ENCODE data around the gene LTO1. TPM values are rescaled to one million over a fixed set of nuclear protein-coding genes. Genes with fewer than 3 reads are reported as not detected.

The LTO1 gene
- total and polyA plus RNA-seq, 3 donors from 2014 or later = 27.0 to 38.7 (median 38.0) TPM

GRCh38 chr11:69652999-69653398 is 22.2 kb downstream of the LTO1 start:
- 72 to 74% methylated on average over 11 of the region's 11 CpGs for WGBS, 2 donors
- Histone ChIP-seq H3K4me1 (no peaks in the 10 kb centered on the region), H3K36me3 (ENCODE audit: low read depth, missing control alignments) (no peaks in the 10 kb centered on the region)

DNA sequence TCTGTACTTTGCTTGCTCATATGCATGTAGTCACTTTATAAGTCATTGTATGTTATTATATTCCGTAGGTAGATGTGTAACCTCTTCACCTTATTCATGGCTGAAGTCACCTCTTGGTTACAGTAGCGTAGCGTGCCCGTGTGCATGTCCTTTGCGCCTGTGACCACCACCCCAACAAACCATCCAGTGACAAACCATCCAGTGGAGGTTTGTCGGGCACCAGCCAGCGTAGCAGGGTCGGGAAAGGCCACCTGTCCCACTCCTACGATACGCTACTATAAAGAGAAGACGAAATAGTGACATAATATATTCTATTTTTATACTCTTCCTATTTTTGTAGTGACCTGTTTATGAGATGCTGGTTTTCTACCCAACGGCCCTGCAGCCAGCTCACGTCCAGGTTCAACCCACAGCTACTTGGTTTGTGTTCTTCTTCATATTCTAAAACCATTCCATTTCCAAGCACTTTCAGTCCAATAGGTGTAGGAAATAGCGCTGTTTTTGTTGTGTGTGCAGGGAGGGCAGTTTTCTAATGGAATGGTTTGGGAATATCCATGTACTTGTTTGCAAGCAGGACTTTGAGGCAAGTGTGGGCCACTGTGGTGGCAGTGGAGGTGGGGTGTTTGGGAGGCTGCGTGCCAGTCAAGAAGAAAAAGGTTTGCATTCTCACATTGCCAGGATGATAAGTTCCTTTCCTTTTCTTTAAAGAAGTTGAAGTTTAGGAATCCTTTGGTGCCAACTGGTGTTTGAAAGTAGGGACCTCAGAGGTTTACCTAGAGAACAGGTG is 23.1 kb downstream of the LTO1 start:
- WGBS, 2 donors = 91% methylated on average over 15 of the region's 15 CpGs
- Histone ChIP-seq H3K27ac (no peak overlapping the region), H3K36me3 (ENCODE audit: low read depth, missing control alignments) (no peaks in the 10 kb centered on the region), H3K27me3 (no peaks in the 10 kb centered on the region), H3K4me1 (no peaks in the 10 kb centered on the region), H3K9me3 (no peaks in the 10 kb centered on the region), H3K4me3 (no peak overlapping the region)
- TF ChIP-seq POLR2A (IDR thresholded peaks at IDR 0.05) = no peak
- TF ChIP-seq, protein P1, sequence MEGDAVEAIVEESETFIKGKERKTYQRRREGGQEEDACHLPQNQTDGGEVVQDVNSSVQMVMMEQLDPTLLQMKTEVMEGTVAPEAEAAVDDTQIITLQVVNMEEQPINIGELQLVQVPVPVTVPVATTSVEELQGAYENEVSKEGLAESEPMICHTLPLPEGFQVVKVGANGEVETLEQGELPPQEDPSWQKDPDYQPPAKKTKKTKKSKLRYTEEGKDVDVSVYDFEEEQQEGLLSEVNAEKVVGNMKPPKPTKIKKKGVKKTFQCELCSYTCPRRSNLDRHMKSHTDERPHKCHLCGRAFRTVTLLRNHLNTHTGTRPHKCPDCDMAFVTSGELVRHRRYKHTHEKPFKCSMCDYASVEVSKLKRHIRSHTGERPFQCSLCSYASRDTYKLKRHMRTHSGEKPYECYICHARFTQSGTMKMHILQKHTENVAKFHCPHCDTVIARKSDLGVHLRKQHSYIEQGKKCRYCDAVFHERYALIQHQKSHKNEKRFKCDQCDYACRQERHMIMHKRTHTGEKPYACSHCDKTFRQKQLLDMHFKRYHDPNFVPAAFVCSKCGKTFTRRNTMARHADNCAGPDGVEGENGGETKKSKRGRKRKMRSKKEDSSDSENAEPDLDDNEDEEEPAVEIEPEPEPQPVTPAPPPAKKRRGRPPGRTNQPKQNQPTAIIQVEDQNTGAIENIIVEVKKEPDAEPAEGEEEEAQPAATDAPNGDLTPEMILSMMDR (IDR thresholded peaks at IDR 0.05) = no peak
- intact Hi-C loops (cut with DNase I; ENCODE audit: low total_unique reads) = no loop called here
- no peak for DNase-seq

More at GRCh38 chr11:69652999-69653398, 22.2 kb downstream of the LTO1 start:
- no peak for DNase-seq
- H3K27ac ChIP-seq = no peak overlapping the region
- no peaks in the 10 kb centered on the region for H3K9me3 ChIP-seq
- no peak for TF ChIP-seq POLR2A (IDR thresholded peaks at IDR 0.05)
- TF ChIP-seq, protein P1 (IDR thresholded peaks at IDR 0.05) = no peak
- no peak overlapping the region for H3K4me3 ChIP-seq
- H3K27me3 ChIP-seq = no peaks in the 10 kb centered on the region
- intact Hi-C loops (cut with DNase I; ENCODE audit: low total_unique reads) = no loop called here

GRCh38 chr11:69650832-69651344 is 24.3 kb downstream of the LTO1 start:
- intact Hi-C loops (cut with DNase I; ENCODE audit: low total_unique reads) = no loop called here
- H3K27me3 ChIP-seq = no peaks in the 10 kb centered on the region
- no peak overlapping the region for H3K4me3 ChIP-seq
- 58 to 79% methylated on average over 13 to 23 of the region's 23 CpGs for WGBS, 2 donors
- no peaks in the 10 kb centered on the region for H3K36me3 ChIP-seq (ENCODE audit: low read depth, missing control alignments)
- no peaks in the 10 kb centered on the region for H3K4me1 ChIP-seq
- TF ChIP-seq, protein P1 (IDR thresholded peaks at IDR 0.05) = no peak
- TF ChIP-seq POLR2A (IDR thresholded peaks at IDR 0.05) = no peak
- DNase-seq = no peak
- H3K27ac ChIP-seq = no peak overlapping the region
- H3K9me3 ChIP-seq = no peaks in the 10 kb centered on the region

DNA sequence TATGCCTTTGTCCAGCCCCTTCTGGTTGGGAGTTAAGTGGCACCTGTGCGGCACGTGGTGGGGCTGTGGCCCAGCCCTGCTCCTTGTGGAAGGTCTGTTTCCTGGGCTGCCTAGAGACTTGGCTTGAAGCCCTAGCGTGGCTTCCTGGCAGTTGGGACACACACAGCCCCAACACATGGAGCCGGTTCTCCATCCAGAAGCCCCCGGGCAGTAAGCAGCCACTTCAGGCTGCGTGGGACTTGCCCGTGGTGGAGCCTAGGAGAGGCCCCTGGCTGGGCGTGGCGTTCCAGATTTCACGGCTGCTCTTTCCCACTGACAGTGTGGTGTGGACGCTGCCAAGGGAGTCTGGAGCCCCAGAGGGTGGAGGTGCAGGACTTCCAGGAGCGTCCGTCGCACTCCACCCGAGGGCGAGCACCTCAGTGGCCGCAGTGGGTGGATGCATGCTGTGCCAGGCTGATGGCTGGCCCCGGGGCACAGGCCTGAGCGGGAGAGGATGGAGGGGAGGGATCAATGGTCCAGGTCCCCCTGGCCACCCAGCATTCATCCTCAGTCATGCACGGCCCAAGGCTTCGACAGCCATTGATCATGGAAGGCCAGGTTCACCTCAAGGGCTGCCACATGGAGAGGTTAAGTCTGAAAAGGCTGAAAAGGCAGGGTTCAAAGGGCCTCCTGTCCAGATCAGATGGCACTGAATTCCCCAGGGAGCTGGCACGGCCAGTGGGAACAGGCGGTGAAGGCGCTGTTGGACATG is 24.9 kb downstream of the LTO1 start:
- Histone ChIP-seq H3K27me3 (no peaks in the 10 kb centered on the region), H3K4me3 (no peak overlapping the region), H3K9me3 (no peaks in the 10 kb centered on the region), H3K36me3 (ENCODE audit: low read depth, missing control alignments) (no peaks in the 10 kb centered on the region), H3K27ac (no peak overlapping the region), H3K4me1 (no peaks in the 10 kb centered on the region)
- DNase-seq = no peak
- intact Hi-C loops (cut with DNase I; ENCODE audit: low total_unique reads) = no loop called here
- TF ChIP-seq POLR2A (IDR thresholded peaks at IDR 0.05) = no peak
- TF ChIP-seq, protein P1 (IDR thresholded peaks at IDR 0.05) = no peak
- 86% methylated on average over 24 of the region's 24 CpGs; no CpG with 5 or more reads in 1 of the 2 donors for WGBS, 2 donors
